H1 (cell line): ENCODE data around the gene GADD45GIP1. TPM values are rescaled to one million over a fixed set of nuclear protein-coding genes. Genes with fewer than 3 reads are reported as not detected.

Experiments used
- GABPA ChIP-seq: IDR thresholded peaks from 2 replicates; pipeline ENCODE4 v1.6.1; 2011; ENCODE audit warnings: mild to moderate bottlenecking, low read length, moderate library complexity, borderline replicate concordance; ENCODE audit not compliant: insufficient read depth
- TEAD4 ChIP-seq: IDR thresholded peaks from 2 replicates; pipeline ENCODE4 v1.6.1; 2012; ENCODE audit warnings: low read depth, low read length, inconsistent platforms, mixed read lengths
- polyA plus RNA-seq, 7 experiments: library from polyadenylated mRNA; depleted of rRNA in 3 of 7; stranded (reverse) in 5 of 7; unstranded in 2 of 7; fragments of >200 nt in 5 of 7; fragments of 200-250 nt in 2 of 7; gene quantifications; 1 replicate in 5 of 7; 2 replicates in 1 of 7; 4 replicates in 1 of 7; pipeline versions ENCODE4 v1.2.1 to v1.2.3, GENCODE V29; 2011 to 2013; ENCODE audit warnings: missing spikeins in 2 of 7, mixed read lengths in 2 of 7
- total RNA-seq: library from RNA; stranded (reverse); fragmentation: NEBNext Ultra II Directional; extraction: Animal tissue kit (Norgen Biotek cat#: 25700); gene quantifications from 2 replicates; pipeline ENCODE4 v1.2.1, GENCODE V29; 2021
- TF ChIP-seq, protein P1 (sequence below): IDR thresholded peaks from 2 replicates; pipeline ENCODE4 v1.6.1; 2011; ENCODE audit warnings: low read depth, mild to moderate bottlenecking, low read length; ENCODE audit not compliant: insufficient read depth

The GADD45GIP1 gene
- total and polyA plus RNA-seq, 2 of the 8 experiments (the other 6 are each of a cell fraction or from before 2014, with no cell fraction given) = 42.2 to 42.6 TPM

DNA sequence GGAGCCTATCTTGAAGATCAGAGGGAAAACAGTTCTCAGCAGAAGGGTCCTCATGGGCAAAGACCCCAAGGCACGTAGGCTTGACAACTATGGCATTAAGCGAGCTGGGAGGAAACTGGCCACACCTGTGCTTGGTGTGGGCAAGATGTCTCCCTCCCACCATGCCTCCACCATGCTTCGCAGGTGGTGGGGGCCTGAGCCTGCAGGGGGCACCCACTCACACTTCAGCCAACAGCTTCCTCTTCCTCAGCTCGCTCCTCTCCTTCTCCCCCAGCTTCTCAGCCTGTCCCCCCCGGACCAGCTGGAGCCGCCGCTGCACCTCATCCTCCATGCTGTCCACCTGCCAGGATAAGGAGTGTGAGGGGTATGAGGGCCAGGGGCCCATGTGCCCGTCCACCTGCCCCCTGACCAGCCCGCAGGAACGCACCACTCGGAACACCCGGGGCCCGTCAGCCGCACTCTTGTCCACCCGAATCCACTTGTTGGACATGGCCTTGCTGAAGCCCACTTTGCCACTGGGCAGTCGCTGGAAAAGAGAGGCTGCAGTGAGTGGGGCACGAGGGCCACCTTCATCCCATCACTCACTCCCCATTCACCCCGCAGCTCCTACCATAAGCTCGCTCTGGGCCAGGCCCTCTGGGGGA is 26.9 kb downstream of the GADD45GIP1 start (continued):
- TF ChIP-seq TEAD4 (no peak), GABPA (no peak)
- TF ChIP-seq, protein P1, sequence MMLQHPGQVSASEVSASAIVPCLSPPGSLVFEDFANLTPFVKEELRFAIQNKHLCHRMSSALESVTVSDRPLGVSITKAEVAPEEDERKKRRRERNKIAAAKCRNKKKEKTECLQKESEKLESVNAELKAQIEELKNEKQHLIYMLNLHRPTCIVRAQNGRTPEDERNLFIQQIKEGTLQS = no peak
- TF ChIP-seq, all 59 proteins: peak for 0
